ENCODE measurements around the gene AP5S1. TPM values are rescaled to one million over a fixed set of nuclear protein-coding genes. Genes with fewer than 3 reads are reported as not detected.

The AP5S1 gene
- polyA plus RNA-seq, 1 donor (not counting 4 experiments of a cell fraction or from before 2014, with no cell fraction given), result 5.2 TPM

DNA sequence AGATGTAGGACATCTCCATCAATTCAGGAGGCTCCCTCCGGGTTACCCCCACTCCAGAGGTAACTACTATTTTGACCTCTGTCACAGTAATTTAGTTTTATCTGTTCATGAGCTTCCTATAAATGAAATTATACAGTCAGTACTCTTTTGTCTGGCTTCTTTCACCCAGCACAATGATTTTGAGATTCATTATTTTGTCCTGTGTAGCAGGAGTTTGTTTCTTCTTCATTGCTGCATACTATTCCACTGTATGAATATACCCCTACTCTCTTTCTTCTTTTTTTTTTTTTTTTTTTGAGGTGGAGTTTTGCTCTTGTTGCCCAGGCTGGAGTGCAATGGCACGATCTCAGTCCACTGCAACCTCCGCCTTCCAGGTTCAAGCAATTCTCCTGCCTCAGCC, 11.8 kb upstream of the AP5S1 start:
- H3K4me1 ChIP-seq (ENCODE audit: control insufficient read depth, extremely low read depth, insufficient read depth, low read length), result peaks cover 71% of the 10 kb centered on the region
- H3K9me3 ChIP-seq (ENCODE audit: control insufficient read depth, low read depth, low read length), result no peaks in the 10 kb centered on the region
- DNase-seq (ENCODE audit: low read depth, low spot score) (no peak), FAIRE-seq (no peak)
- no peaks in the 10 kb centered on the region for H3K79me2 ChIP-seq (ENCODE audit: control insufficient read depth, insufficient read depth, low read length)
- TF ChIP-seq EZH2 (IDR thresholded peaks at IDR 0.05; ENCODE audit: low read length), result no peak
- TF ChIP-seq, protein P1, sequence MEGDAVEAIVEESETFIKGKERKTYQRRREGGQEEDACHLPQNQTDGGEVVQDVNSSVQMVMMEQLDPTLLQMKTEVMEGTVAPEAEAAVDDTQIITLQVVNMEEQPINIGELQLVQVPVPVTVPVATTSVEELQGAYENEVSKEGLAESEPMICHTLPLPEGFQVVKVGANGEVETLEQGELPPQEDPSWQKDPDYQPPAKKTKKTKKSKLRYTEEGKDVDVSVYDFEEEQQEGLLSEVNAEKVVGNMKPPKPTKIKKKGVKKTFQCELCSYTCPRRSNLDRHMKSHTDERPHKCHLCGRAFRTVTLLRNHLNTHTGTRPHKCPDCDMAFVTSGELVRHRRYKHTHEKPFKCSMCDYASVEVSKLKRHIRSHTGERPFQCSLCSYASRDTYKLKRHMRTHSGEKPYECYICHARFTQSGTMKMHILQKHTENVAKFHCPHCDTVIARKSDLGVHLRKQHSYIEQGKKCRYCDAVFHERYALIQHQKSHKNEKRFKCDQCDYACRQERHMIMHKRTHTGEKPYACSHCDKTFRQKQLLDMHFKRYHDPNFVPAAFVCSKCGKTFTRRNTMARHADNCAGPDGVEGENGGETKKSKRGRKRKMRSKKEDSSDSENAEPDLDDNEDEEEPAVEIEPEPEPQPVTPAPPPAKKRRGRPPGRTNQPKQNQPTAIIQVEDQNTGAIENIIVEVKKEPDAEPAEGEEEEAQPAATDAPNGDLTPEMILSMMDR (optimal IDR thresholded peaks at IDR 0.05 in 1 of 3, IDR thresholded peaks at IDR 0.05 in 1 of 3, conservative IDR thresholded peaks at IDR 0.05 in 1 of 3; ENCODE audit: extremely low read depth in 1 of 3, insufficient read depth in 2 of 3, low read length in 3 of 3), result no peak
- peak overlapping the region; percentile 99 for H3K27ac ChIP-seq (ENCODE audit: control insufficient read depth, insufficient read depth, low read length)
- H3K9ac ChIP-seq (ENCODE audit: control insufficient read depth, extremely low read depth, insufficient read depth, low read length), result peak overlapping the region; percentile 88
- no peaks in the 10 kb centered on the region for H4K20me1 ChIP-seq (ENCODE audit: control insufficient read depth, extremely low read depth, insufficient read depth, low read length)
- H3K27me3 ChIP-seq (ENCODE audit: control insufficient read depth, extremely low read depth, insufficient read depth, low read length), result no peaks in the 10 kb centered on the region
- H3K4me3 ChIP-seq (ENCODE audit: control insufficient read depth in 2 of 3, extremely low read depth in 1 of 3, insufficient read depth in 2 of 3, low read depth in 1 of 3, low read length in 3 of 3), result no peak overlapping the region
- dilution Hi-C loops (cut with MboI; ENCODE audit: extremely low pct_ligation_motif_present, low sequenced_read_pairs), result no loop called here
- no peaks in the 10 kb centered on the region for H3K9me1 ChIP-seq (ENCODE audit: control insufficient read depth, extremely low read depth, insufficient read depth, low read length)
- H3K4me2 ChIP-seq (ENCODE audit: control insufficient read depth, extremely low read depth, insufficient read depth, low read depth, low read length), result peak overlapping the region; percentile 76
- H2AFZ ChIP-seq (ENCODE audit: control insufficient read depth, low read length), result no peak overlapping the region
- H3K36me3 ChIP-seq (ENCODE audit: control insufficient read depth in 2 of 2, extremely low read depth in 1 of 2, insufficient read depth in 2 of 2, low read length in 2 of 2), result peaks cover 1 to 21% of the 10 kb centered on the region in 2 experiments

- TF ChIP-seq EZH2 (IDR thresholded peaks at IDR 0.05; ENCODE audit: low read length), result no peak
- TF ChIP-seq, protein P1 (optimal IDR thresholded peaks at IDR 0.05 in 1 of 3, IDR thresholded peaks at IDR 0.05 in 1 of 3, conservative IDR thresholded peaks at IDR 0.05 in 1 of 3; ENCODE audit: extremely low read depth in 1 of 3, insufficient read depth in 2 of 3, low read length in 3 of 3), result no peak
- FAIRE-seq, result peak; percentile 51
- H3K27ac ChIP-seq (ENCODE audit: control insufficient read depth, insufficient read depth, low read length), result peak overlapping the region; percentile 97
- peak overlapping the region; percentile 40 for H2AFZ ChIP-seq (ENCODE audit: control insufficient read depth, low read length)
- peak overlapping the region; percentile 20 to 62 (median 35) for H3K4me3 ChIP-seq (ENCODE audit: control insufficient read depth in 2 of 3, extremely low read depth in 1 of 3, insufficient read depth in 2 of 3, low read depth in 1 of 3, low read length in 3 of 3)
- H3K9me1 ChIP-seq (ENCODE audit: control insufficient read depth, extremely low read depth, insufficient read depth, low read length), result no peaks in the 10 kb centered on the region
- H3K36me3 ChIP-seq (ENCODE audit: control insufficient read depth in 2 of 2, extremely low read depth in 1 of 2, insufficient read depth in 2 of 2, low read length in 2 of 2), result no peaks in the 10 kb centered on the region
- dilution Hi-C loops (cut with MboI; ENCODE audit: extremely low pct_ligation_motif_present, low sequenced_read_pairs), result no loop called here
- H3K4me1 ChIP-seq (ENCODE audit: control insufficient read depth, extremely low read depth, insufficient read depth, low read length), result peaks cover 45% of the 10 kb centered on the region
- H3K79me2 ChIP-seq (ENCODE audit: control insufficient read depth, insufficient read depth, low read length), result no peaks in the 10 kb centered on the region
- peak overlapping the region; percentile 83 for H3K9ac ChIP-seq (ENCODE audit: control insufficient read depth, extremely low read depth, insufficient read depth, low read length)
- DNase-seq (ENCODE audit: low read depth, low spot score), result peak; percentile 95
- peak overlapping the region; percentile 80 for H3K4me2 ChIP-seq (ENCODE audit: control insufficient read depth, extremely low read depth, insufficient read depth, low read depth, low read length)
- H3K27me3 ChIP-seq (ENCODE audit: control insufficient read depth, extremely low read depth, insufficient read depth, low read length), result no peaks in the 10 kb centered on the region
- H4K20me1 ChIP-seq (ENCODE audit: control insufficient read depth, extremely low read depth, insufficient read depth, low read length), result no peaks in the 10 kb centered on the region
- no peaks in the 10 kb centered on the region for H3K9me3 ChIP-seq (ENCODE audit: control insufficient read depth, low read depth, low read length)
Measured at GRCh38 chr20:3811467-3812258, 8.7 kb upstream of the AP5S1 start.
